GM23248 (cell line): Measurements from ENCODE around the gene TMEM150A. TPM values are rescaled to one million over a fixed set of nuclear protein-coding genes. Genes with fewer than 3 reads are reported as not detected.
A peak's percentile ranks its signal among the peaks of the same experiment; 100 is the strongest.

Experiments
- DNase-seq: peaks from one replicate; pipeline ENCODE4 v3.0.0-alpha.2; 2015
- H2AFZ ChIP-seq: fragments of 200-600 bp; sonication (generic); 2 replicates; pipeline ENCODE4 v1.6.1; 2016; ENCODE audit warnings: antibody characterized with exemption
- H3F3A ChIP-seq: fragments of 200-600 bp; sonication (generic); 2 replicates; pipeline ENCODE4 v1.6.1; 2016; ENCODE audit warnings: mild to moderate bottlenecking, antibody characterized with exemption, mixed run types; ENCODE audit not compliant: insufficient read depth
- H3K27ac ChIP-seq: fragments of 200-600 bp; sonication (generic); 2 replicates; pipeline ENCODE4 v1.5.1; 2016; ENCODE audit warnings: mild to moderate bottlenecking
- H3K27me3 ChIP-seq: fragments of 200-600 bp; sonication (generic); replicated peaks from 2 replicates; pipeline ENCODE4 v1.6.1; 2016; ENCODE audit warnings: mild to moderate bottlenecking; ENCODE audit not compliant: insufficient read depth
- H3K36me3 ChIP-seq: fragments of 200-600 bp; sonication (generic); 2 replicates; pipeline ENCODE4 v1.6.1; 2016; ENCODE audit warnings: low read depth, mild to moderate bottlenecking
- H3K4me1 ChIP-seq: fragments of 200-600 bp; sonication (generic); 2 replicates; pipeline ENCODE4 v1.6.1; 2016; ENCODE audit warnings: mild to moderate bottlenecking; ENCODE audit not compliant: insufficient read depth
- H3K4me2 ChIP-seq: fragments of 200-600 bp; sonication (generic); one replicate; pipeline ENCODE4 v1.6.1; 2016; ENCODE audit warnings: mild to moderate bottlenecking; ENCODE audit not compliant: unreplicated experiment
- H3K4me3 ChIP-seq: fragments of 200-600 bp; sonication (generic); 2 replicates; pipeline ENCODE4 v1.5.1; 2016; ENCODE audit warnings: mild to moderate bottlenecking
- H3K79me2 ChIP-seq: fragments of 200-600 bp; sonication (generic); 2 replicates; pipeline ENCODE4 v1.6.1; 2016; ENCODE audit warnings: mild to moderate bottlenecking; ENCODE audit not compliant: insufficient read depth
- H3K9ac ChIP-seq: fragments of 200-600 bp; sonication (generic); 2 replicates; pipeline ENCODE4 v1.6.1; 2016; ENCODE audit warnings: mild to moderate bottlenecking
- H3K9me2 ChIP-seq: fragments of 200-600 bp; sonication (generic); 2 replicates; pipeline ENCODE4 v1.6.1; 2016; ENCODE audit warnings: mixed run types, mild to moderate bottlenecking, moderate library complexity; ENCODE audit not compliant: insufficient read depth
- H3K9me3 ChIP-seq: fragments of 200-600 bp; sonication (generic); one replicate; pipeline ENCODE4 v1.6.1; 2017; ENCODE audit warnings: low read depth
- H4K20me1 ChIP-seq: fragments of 200-600 bp; sonication (generic); 2 replicates; pipeline ENCODE4 v1.6.0; 2016; ENCODE audit not compliant: insufficient read depth
- EZH2 ChIP-seq: fragments of 200-600 bp; sonication (generic); IDR thresholded peaks from 2 replicates; pipeline ENCODE4 v1.6.1; 2018; ENCODE audit warnings: antibody characterized with exemption, mild to moderate bottlenecking; ENCODE audit not compliant: insufficient read depth, poor library complexity, severe bottlenecking
- EZH2phosphoT487 ChIP-seq: fragments of 200-600 bp; sonication (generic); IDR thresholded peaks from 2 replicates; pipeline ENCODE4 v1.6.1; 2018; ENCODE audit warnings: antibody characterized with exemption, moderate library complexity, mild to moderate bottlenecking, low read depth; ENCODE audit not compliant: insufficient read depth
- WGBS, 2 experiments: methylation state at CpG; one replicate each; pipeline ENCODE4 v1.1.6; 2015 to 2017; ENCODE audit warnings: low lambda C conversion rate in 2 of 2, low coverage in 1 of 2; ENCODE audit errors: missing lambda C conversion rate in 2 of 2; 5-methylcytosine and 5-hydroxymethylcytosine counted together
- in situ Hi-C: fragments of 300-500 bp; cut with MboI; formaldehyde crosslinking; loops from 2 replicates; pipeline ENCODE4 v1.15.0; 2020
- polyA plus RNA-seq: library from polyadenylated mRNA; unstranded; fragments of >200 nt; fragmentation: Nextera tagmentation; extraction: Ambion mirVana; gene quantifications from 2 replicates; pipeline ENCODE4 v1.2.1, GENCODE V29; 2016
- total RNA-seq: library from RNA; depleted of rRNA; stranded (reverse); fragments of >200 nt; shearing (Covaris generic); gene quantifications from 2 replicates; pipeline ENCODE4 v1.2.3, GENCODE V29; 2014

Gene TMEM150A
- total and polyA plus RNA-seq, 2 experiments from 2014 or later, result 20.9 to 35.7 TPM

DNA sequence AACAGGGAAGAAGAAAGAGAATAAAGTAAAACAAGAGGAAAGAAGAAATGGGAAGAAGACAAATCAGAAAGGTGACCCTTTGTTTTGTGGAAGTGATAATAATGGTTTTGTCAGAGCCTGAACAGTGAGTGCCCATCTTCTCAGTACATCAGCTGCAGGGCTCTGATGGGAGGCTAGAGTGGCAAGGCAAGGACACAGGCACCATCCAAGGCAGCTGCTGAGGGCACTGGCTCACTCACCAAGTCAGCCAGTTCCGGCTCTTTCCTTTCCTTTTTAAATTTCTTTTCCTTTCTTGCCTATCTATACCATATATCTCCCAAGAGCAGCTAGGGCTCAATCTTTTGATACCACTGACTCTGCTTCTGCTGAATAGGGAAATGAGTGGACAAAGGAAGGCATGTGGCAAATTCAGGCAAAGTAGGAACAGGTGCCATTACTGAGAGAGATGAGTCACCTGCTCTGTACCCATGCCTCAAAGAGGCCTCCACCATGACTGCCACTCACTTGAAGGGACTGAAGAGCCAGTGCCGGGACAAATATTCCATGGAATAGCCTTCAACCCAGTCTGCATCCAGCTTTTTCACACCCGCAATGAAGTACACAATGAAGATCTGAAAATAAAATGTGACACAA, 47.4 kb downstream of the TMEM150A start:
- TF ChIP-seq EZH2phosphoT487 (no peak), EZH2 (no peak)
- H3K36me3 ChIP-seq, result peaks cover 16% of the 10 kb centered on the region
- no peak overlapping the region for H3K4me3 ChIP-seq
- H3F3A ChIP-seq, result peaks cover 18% of the 10 kb centered on the region
- no peak for DNase-seq
- H3K9me2 ChIP-seq, result no peaks in the 10 kb centered on the region
- H2AFZ ChIP-seq, result no peak overlapping the region
- H3K4me2 ChIP-seq, result no peak overlapping the region
- H3K9me3 ChIP-seq, result no peaks in the 10 kb centered on the region
- H3K4me1 ChIP-seq, result peaks cover 19% of the 10 kb centered on the region
- H3K79me2 ChIP-seq, result peaks cover 58% of the 10 kb centered on the region
- no peaks in the 10 kb centered on the region for H4K20me1 ChIP-seq
- H3K27ac ChIP-seq, result no peak overlapping the region
- WGBS, 2 experiments, result 97 to 98% methylated on average over 3 of the region's 3 CpGs
- no peak overlapping the region for H3K9ac ChIP-seq
- H3K27me3 ChIP-seq, result no peaks in the 10 kb centered on the region
- in situ Hi-C loops, result no loop called here

- Histone ChIP-seq H3K9me2 (no peaks in the 10 kb centered on the region), H3K79me2 (peaks cover 39% of the 10 kb centered on the region), H3K27me3 (no peaks in the 10 kb centered on the region), H3K36me3 (peaks cover 16% of the 10 kb centered on the region), H4K20me1 (no peaks in the 10 kb centered on the region), H3F3A (peaks cover 37% of the 10 kb centered on the region), H3K4me2 (no peak overlapping the region), H3K9ac (no peak overlapping the region), H3K4me1 (peaks cover 24% of the 10 kb centered on the region), H3K9me3 (no peaks in the 10 kb centered on the region), H2AFZ (no peak overlapping the region), H3K4me3 (no peak overlapping the region), H3K27ac (no peak overlapping the region)
- DNase-seq, result no peak
- TF ChIP-seq EZH2 (no peak), EZH2phosphoT487 (no peak)
- WGBS, 2 experiments, result 66 to 75% methylated on average over 6 of the region's 6 CpGs
- in situ Hi-C loops, result no loop called here
Measured at GRCh38 chr2:85553184-85553583, 49.3 kb downstream of the TMEM150A start.

DNA sequence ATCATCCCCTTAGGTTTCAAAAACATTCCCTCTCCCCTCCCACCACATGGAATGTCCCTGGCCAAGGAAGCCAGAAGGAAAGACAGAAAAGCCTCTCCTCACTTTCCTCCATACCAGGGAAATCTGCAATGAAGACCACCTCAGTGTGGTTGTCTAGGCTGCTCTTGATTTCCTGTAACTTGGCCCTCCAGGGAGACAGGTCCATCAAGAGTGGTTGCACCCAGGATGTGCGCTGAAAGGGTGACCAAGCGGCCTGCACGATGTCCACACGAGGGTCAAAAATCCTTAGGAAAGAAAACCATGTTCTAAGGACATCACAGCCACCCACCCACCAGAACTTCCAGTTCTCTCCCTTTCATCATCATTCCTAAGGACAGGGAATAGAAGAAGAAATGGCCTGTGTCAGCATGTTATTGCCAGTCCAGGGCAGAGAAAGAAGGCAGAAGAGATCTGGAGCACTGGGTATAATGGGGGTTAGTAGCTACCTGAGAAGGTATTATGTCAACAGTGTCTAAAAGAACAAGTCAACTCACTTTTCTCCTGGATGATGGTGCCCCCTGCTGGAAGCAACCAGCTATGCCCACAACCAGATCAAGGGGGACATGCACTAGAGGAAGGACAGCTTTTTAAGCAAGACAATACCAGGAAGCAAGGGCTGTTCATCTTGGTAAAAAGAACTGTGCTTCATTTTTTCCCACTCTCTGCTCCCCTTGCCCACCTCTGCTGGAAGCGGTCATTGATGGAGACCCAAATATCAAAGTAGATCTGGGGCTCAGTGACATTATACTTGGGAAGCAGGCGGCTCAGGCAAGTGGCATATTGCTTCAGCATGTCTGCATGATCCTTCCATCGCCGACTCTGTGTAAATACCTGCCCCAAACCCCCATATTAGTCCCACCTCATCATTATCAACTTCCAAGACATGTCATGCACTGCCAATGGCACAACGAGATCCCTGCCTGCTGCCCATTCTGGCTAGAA, 50.5 kb downstream of the TMEM150A start:
- in situ Hi-C loops, result no loop called here
- Histone ChIP-seq H3K27ac (no peak overlapping the region), H3K79me2 (peaks cover 27% of the 10 kb centered on the region), H3K4me1 (peaks cover 24% of the 10 kb centered on the region), H4K20me1 (no peaks in the 10 kb centered on the region), H3K9me2 (no peaks in the 10 kb centered on the region), H3F3A (peaks cover 49% of the 10 kb centered on the region), H3K9ac (no peak overlapping the region), H3K4me3 (no peak overlapping the region), H3K4me2 (no peak overlapping the region), H3K9me3 (no peaks in the 10 kb centered on the region), H3K27me3 (no peaks in the 10 kb centered on the region), H3K36me3 (peaks cover 16% of the 10 kb centered on the region), H2AFZ (no peak overlapping the region)
- DNase-seq, result peak; percentile 67
- 62 to 64% methylated on average over 9 of the region's 9 CpGs for WGBS, 2 experiments
- no peak for TF ChIP-seq EZH2phosphoT487
- TF ChIP-seq EZH2, result no peak

- H3K4me2 ChIP-seq, result peak overlapping the region; percentile 55
- no peaks in the 10 kb centered on the region for H3K27me3 ChIP-seq
- WGBS, 2 experiments, result 92 to 93% methylated on average over 10 of the region's 10 CpGs
Measured at GRCh38 chr2:85550486-85550885, 52.0 kb downstream of the TMEM150A start.

More at GRCh38 chr2:85550486-85550885, 52.0 kb downstream of the TMEM150A start:
- Histone ChIP-seq H2AFZ (no peak overlapping the region), H3K4me3 (no peak overlapping the region), H3K27ac (peak overlapping the region; percentile 65), H3K4me1 (peaks cover 24% of the 10 kb centered on the region), H3K9me2 (no peaks in the 10 kb centered on the region), H3K9me3 (no peaks in the 10 kb centered on the region), H3F3A (peaks cover 64% of the 10 kb centered on the region), H3K36me3 (peaks cover 24% of the 10 kb centered on the region), H4K20me1 (no peaks in the 10 kb centered on the region), H3K79me2 (peaks cover 12% of the 10 kb centered on the region; the same call in 1 of the 2 replicates), H3K9ac (no peak overlapping the region)
- in situ Hi-C loops, result no loop called here
- TF ChIP-seq EZH2 (no peak), EZH2phosphoT487 (no peak)
- DNase-seq, result no peak
